Measurements from ENCODE around the gene NT5DC2. TPM values are rescaled to one million over a fixed set of nuclear protein-coding genes. Genes with fewer than 3 reads are reported as not detected.

NT5DC2 gene
- total RNA-seq, 1 donor from 2014 or later, result 104 TPM

GRCh38 chr3:52525680-52526561, 7.7 kb downstream of the NT5DC2 start:
- no peak for DNase-seq (ENCODE audit: low spot score)

DNA sequence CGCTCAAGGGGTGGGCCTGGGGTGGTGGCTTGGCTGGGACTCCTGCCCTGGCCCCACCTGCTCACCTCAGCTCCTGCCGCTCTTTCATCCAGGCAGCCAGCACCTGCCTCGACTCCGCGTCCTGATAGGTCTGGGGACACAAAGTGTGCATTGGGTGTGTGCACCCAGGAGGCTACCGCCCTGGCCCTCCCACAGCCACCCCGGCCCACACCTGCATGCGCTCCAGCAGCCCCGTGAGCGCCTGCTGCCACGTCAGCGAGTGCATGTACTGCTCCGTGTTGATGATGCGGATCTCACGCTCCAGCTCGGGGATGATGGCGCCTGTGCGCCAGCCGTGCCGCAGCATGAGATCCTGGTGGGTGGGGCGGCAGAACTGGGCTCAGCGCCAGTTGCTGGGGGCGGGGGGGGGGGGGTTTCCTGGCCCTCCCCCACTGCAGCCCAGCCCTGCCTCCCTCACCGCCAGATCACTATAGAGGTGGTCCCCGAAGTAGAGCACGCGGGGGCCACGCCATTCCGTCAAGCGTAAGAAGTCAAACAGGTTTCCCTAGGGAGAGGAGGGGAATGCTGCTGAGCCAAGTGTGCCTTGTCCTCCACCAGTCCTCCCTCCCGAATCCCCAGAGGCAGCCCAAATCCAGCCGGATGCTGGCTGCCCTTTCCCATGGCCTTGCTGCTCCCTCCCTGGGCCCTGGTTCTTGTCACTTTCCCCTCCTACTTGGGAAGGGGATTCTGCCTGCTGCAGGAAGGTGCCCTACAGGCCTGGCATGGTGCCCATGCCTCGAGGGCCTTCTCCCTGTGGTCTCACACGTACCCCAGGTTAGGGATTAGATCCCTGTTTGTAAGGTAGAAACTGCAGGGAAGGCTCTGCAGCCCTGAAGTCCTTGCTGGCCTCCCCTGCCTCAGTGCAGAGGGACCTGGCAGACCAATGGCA, 8.6 kb downstream of the NT5DC2 start:
- peak; percentile 80 for DNase-seq (ENCODE audit: low spot score)

DNA sequence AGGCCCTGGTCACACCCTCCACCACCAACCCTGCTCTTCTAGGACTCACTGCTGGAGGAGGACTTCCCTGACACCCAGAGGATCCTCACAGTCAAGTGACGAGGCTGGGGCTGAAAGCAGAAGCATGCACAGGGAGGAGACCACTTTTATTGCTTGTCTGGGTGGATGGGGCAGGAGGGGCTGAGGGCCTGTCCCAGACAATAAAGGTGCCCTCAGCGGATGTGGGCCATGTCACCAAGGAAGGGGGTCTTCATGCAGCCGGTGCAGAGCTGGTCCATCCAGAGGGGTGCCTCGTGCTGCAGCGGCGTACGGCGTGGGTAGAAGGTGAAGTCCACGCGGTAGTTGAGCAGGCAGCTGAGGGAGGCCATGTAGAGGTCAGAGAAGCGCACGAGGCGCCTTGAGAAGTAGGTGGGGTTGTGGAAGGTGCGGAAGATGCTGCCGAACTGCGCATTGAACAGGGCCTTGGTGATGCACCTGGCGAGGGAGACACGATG, 9.4 kb downstream of the NT5DC2 start:
- no peak for DNase-seq (ENCODE audit: low spot score)

GRCh38 chr3:52523386-52524257, 10.0 kb downstream of the NT5DC2 start:
- DNase-seq (ENCODE audit: low spot score), result no peak

DNA sequence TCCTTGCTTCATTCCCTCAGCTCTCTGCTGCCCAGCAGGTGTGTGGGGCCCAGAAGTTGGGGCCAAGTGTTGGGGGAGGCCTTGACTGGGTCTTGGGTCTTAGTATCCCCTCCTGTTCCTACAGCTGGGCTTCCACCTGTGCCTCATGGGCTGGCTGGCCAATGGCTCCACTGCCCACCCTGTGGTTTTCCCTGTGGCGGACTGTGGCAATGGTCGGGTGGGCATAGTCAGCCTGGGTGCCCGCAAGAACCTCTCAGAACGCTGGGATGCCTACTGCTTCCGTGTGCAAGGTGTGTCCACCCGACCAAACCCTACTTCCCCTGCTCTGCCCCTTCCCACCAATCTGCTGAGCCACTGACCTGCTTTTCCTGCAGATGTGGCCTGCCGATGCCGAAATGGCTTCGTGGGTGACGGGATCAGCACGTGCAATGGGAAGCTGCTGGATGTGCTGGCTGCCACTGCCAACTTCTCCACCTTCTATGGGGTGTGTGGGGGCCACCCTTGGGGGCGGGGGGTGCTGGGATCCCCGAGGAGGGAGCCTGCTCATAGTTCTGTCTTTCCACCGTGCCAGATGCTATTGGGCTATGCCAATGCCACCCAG, 10.9 kb downstream of the NT5DC2 start:
- no peak for DNase-seq (ENCODE audit: low spot score)

DNA sequence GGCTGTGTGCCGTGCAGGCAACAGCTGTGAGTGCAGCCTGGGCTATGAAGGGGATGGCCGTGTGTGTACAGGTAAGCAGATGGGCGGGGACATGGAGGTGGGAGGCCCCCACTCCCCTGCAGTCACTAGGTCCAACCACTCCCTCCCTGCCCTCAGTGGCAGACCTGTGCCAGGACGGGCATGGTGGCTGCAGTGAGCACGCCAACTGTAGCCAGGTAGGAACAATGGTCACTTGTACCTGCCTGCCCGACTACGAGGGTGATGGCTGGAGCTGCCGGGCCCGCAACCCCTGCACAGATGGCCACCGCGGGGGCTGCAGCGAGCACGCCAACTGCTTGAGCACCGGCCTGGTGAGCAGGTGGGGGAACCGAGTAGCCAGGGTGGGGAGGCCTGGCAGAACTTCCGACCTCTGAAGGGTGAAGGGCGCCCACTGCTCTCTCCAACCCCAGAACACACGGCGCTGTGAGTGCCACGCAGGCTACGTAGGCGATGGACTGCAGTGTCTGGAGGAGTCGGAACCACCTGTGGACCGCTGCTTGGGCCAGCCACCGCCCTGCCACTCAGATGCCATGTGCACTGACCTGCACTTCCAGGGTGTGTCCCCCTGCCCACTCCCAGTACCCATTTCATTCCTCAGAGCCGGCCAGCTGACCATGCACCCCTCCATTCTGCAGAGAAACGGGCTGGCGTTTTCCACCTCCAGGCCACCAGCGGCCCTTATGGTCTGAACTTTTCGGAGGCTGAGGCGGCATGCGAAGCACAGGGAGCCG, 11.6 kb downstream of the NT5DC2 start:
- no peak for DNase-seq (ENCODE audit: low spot score)

- DNase-seq (ENCODE audit: low spot score), result no peak
Observed at GRCh38 chr3:52521488-52521824, 12.2 kb downstream of the NT5DC2 start.

- no peak for DNase-seq (ENCODE audit: low spot score)
Observed at GRCh38 chr3:52520716-52521487, 12.8 kb downstream of the NT5DC2 start.

DNA sequence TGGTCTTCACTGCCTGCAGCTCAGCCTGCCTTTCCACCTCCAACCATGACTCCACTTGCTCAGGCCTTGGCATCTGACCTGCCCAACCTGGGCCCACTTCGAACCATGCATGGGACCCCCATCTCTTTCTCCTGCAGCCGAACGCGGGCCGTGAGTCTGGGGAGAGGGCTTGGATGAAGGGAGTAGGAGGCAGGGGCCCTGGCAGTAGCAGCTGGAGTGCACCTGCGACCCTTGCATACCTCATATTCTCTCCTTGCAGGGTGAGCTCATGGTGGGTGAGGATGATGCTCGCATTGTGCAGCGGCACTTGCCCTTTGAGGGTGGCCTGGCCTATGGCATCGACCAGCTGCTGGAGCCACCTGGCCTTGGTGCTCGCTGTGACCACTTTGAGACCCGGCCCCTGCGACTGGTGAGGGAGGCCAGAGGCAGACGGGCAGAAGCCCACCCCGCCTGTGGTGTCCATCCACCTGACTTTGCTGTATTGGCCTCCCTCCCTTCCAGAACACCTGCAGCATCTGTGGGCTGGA, 13.5 kb downstream of the NT5DC2 start:
- DNase-seq (ENCODE audit: low spot score), result no peak

GRCh38 chr3:52519445-52520140, 14.1 kb downstream of the NT5DC2 start:
- DNase-seq (ENCODE audit: low spot score), result no peak

DNA sequence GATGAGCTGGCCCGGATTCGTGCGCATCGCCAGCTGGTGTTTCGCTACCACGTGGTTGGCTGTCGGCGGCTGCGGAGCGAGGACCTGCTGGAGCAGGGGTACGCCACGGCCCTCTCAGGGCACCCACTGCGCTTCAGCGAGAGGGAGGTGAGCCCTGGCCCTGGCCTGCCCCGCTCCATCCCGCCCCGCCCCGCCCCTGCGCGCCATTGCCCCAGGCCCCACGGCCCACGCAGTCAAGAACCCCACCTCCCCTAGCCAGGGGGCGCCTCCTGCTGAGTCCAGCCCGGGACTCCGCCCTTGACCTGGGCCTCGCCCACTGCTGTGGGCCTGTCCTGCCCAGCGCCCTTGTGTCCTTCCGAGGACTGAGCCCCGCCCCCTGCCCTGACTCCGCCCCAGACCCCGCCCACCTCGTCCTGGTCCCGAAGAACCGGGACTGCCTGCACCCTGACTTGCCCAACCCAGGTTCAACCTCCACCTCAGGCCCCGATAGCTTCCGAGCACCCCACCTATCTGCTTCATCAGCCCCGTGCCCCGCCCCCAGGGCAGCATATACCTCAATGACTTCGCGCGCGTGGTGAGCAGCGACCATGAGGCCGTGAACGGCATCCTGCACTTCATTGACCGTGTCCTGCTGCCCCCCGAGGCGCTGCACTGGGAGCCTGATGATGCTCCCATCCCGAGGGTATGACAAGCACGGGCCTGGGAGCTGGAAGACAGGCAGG, 14.8 kb downstream of the NT5DC2 start:
- no peak for DNase-seq (ENCODE audit: low spot score)

DNA sequence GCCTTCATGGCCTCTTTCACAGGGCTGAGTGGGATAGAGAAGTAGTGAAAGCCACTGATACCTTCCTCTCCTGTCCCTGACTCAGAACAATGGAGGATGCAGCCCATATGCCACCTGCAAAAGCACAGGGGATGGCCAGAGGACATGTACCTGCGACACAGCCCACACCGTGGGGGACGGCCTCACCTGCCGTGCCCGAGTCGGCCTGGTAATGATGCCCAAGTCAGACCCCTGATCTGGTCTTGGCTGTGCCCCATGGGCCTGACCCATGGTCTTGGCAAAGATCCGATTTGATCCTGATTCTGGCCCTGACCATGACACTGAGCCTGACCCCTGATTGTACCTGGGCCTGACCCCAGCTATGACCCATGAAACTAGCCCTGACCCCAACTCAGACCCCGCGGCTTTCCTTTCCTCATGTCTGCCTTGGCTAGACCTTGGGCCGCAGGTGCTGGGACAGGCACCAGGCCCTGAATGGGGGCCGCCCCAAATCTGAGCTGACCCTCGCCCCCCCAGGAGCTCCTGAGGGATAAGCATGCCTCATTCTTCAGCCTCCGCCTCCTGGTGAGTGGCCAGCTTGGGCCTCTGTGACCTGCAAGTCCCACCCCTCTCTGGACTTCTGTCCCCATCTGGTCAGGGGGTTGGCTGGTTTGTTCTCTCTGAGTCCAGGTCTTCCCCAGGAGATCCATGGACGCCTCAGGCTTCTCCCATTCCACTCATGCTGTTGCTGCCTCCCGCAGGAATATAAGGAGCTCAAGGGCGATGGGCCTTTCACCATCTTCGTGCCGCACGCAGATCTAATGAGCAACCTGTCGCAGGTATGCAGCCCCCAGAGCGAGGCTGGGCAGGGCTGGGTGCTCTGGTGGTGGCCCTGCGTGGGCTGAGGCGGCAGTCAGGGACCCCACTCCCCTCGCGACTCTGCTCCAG, 15.6 kb downstream of the NT5DC2 start:
- DNase-seq (ENCODE audit: low spot score), result no peak

GRCh38 chr3:52516509-52517195, 17.0 kb downstream of the NT5DC2 start:
- DNase-seq (ENCODE audit: low spot score), result no peak

DNA sequence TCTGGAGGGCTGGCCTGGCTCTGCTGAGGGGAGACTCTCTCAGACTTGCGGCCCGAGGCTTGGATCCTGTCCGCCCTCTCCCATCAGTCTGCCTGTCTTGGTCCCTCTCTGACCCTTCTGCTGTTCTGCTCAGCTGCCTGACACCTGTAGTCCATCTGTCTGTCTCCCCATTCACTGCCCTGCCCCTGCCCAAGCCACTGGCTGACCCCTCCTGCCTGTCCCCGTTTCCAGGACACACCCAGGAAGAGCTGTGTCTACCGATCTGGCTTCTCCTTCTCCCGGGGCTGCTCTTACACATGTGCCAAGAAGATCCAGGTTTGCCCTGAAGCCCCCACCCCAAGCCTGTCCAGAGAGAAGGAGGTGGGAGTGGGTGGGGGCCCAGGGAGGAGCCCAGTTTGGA, 18.5 kb downstream of the NT5DC2 start:
- no peak for DNase-seq (ENCODE audit: low spot score)

DNA sequence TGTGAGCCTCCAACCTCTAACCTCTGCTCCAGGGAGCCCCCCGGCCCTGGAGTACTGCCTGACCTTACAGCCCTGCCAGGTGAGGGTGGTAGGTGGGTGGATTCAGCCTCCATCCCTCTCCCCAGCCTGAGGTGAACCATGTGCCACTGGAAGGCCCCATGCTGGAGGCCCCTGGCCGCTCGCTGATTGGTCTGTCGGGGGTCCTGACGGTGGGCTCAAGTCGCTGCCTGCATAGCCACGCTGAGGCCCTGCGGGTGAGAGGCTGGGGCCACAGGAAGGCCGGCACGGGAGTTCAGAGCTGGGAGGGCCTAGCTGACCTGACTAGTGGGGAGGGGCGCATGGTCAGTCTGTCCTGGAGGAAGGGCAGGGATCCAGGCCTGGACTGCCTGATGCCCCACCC, 19.1 kb downstream of the NT5DC2 start:
- DNase-seq (ENCODE audit: low spot score), result no peak

DNA sequence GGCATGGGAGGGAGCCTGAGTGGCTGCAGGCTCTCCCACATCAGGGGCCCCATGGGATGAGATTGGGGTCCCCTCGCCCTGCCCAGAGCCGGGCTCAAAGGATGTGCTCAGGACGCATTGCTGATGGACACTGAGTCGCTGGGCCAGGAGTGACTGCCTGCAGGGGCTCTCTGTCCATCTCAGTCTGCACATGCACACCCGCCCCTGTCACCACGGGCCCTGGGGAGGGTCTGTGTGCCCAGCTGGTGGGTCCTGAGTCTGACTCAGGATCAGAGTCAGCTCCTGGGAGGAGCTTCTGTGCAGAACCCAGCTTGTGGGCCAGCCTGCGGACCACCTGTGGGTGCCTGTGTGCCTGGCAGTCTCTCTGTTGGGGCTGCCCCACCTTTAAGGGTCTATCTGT, 20.4 kb downstream of the NT5DC2 start:
- no peak for DNase-seq (ENCODE audit: low spot score)

Measured in umbilical cord (tissue), 2 donors.